Urinary bladder (tissue), 4 donors: Measurements from ENCODE around the gene PTPRN2. TPM values are rescaled to one million over a fixed set of nuclear protein-coding genes. Genes with fewer than 3 reads are reported as not detected.

ENCODE experiments used
- DNase-seq: peaks from one replicate; pipeline ENCODE4 v3.0.0-alpha.2; 2015; ENCODE audit errors: extremely low spot score
- H3K27ac ChIP-seq: one replicate; pipeline ENCODE4 v1.5.1; 2013; ENCODE audit warnings: low read depth, mild to moderate bottlenecking, moderate library complexity
- H3K36me3 ChIP-seq: one replicate; pipeline ENCODE4 v1.6.1; 2013; ENCODE audit warnings: mild to moderate bottlenecking, moderate library complexity; ENCODE audit not compliant: insufficient read depth
- H3K4me1 ChIP-seq: one replicate; pipeline ENCODE4 v1.6.1; 2013; ENCODE audit warnings: mild to moderate bottlenecking, moderate library complexity; ENCODE audit not compliant: insufficient read depth
- H3K4me3 ChIP-seq: one replicate; pipeline ENCODE4 v1.5.1; 2013; ENCODE audit warnings: low read depth, low read length
- WGBS: extraction: QIAGEN DNeasy Blood & Tissue Kit; methylation state at CpG from one replicate; pipeline ENCODE4 v1.1.7; 2013; 5-methylcytosine and 5-hydroxymethylcytosine counted together
- polyA plus RNA-seq: library from polyadenylated mRNA; stranded (reverse); fragments of 200-250 nt; gene quantifications from one replicate; pipeline ENCODE4 v1.2.3, GENCODE V29; 2013
- total RNA-seq: library from RNA; depleted of rRNA; stranded (reverse); fragments of >200 nt; gene quantifications from one replicate; pipeline ENCODE4 v1.2.3, GENCODE V29; 2014
- donor health status: healthy with polysubstance abuse.
- donor health status: healthy.

The PTPRN2 gene
- total and polyA plus RNA-seq, 2 donors, result 2.8 to 4.4 TPM

DNA sequence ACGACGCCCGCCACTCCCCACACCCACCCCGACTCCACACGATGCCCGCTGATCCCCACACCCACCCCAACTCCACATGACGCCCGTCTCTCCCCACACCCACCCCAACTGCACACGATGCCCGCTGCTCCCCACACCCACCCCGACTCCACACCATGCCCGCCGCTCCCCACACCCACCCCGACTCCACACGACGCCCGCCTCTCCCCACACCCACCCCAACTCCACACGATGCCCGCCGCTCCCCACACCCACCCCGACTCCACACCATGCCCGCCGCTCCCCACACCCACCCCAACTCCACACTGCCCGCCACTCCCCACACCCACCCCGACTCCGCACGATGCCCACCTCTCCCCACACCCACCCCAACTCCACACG, 933.8 kb downstream of the PTPRN2 start:
- no peak for DNase-seq
- no peaks in the 10 kb centered on the region for H3K36me3 ChIP-seq
- H3K27ac ChIP-seq, result no peak overlapping the region
- no peak overlapping the region for H3K4me3 ChIP-seq
- WGBS, result 91% methylated on average over 22 of the region's 28 CpGs
- no peaks in the 10 kb centered on the region for H3K4me1 ChIP-seq

DNA sequence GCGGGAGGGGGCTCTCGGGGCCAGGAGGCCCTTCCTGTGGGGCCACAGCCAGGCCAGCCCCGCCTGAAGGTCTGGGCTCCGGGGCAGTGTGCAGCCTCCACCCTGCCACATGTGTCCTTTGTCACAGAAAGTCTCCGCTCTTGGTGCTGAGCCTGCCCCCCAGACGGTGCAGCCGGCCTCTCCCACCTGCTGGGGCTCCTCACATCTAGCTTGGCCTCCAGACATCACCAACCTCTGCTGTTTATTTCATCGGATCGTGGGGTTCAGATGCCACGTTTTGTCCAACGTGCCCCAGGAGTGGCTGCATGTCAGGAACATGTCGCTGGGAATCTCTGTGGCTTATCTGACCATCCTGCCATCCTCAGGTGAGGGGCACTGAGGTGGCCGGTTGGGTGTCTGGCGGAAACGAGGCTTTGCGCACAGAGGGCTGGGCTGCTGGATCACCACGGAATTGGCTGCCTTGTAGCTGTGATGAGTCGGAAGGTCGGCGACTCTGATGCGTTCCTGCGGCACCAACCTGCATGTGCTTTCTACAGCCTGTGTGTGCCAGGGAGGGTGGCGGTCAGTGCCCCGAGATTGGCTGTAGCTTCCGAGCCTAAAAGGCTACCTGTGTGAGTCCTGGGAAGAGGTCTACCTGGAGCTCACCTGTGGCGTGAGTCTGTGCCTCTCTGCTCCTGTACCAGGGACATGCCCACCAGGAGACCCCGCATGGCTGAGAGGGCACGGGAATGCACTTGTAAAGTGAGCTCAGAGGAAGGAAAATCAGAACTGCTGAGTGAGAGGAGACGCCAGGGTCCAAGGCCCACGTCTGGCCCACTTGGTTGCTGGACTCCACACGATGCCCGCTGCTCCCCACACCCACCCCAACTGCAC, 934.4 kb downstream of the PTPRN2 start:
- 85% methylated on average over 32 of the region's 32 CpGs for WGBS
- no peak for DNase-seq
- H3K4me1 ChIP-seq, result no peaks in the 10 kb centered on the region
- no peaks in the 10 kb centered on the region for H3K36me3 ChIP-seq
- H3K27ac ChIP-seq, result no peak overlapping the region
- H3K4me3 ChIP-seq, result no peak overlapping the region

DNA sequence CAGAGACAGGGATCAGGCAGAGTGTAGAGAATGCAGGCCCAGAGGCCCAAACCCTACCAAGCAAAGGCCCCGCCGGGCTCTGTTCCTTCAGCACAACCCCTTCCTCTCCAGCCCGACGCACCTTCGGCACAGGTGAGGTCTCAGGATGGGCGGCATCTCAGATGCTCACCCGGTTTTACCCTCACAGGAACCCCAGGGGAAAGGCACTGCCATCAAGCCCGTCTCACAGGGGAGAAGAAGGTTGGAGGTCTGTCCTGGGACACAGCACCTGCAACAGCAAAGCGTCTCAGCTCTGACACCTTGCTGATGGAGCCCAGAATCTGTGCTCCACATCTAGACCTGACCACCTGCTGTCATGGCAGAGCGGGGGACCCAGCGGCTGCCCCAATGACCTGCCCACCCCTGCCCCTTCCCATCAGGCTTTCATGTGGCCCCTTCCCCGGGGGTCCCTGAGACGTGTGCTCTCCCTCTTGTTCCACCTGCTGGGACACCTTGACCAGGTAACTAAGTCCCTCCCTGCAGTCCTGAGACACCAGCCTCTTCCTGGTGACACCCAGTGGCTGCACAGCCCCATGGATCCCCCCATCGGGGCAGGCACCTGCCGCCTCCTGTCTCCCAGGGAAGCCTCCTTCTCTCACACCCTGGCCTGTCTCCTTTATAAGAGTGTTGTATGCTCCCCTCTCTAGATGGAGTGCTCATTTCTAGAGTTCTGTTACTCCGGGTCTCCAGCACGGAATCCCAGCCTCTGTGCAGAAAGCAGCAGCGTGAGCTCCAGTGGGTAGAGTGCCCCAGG, 935.3 kb downstream of the PTPRN2 start:
- no peak overlapping the region for H3K27ac ChIP-seq
- WGBS, result 88% methylated on average over 18 of the region's 18 CpGs
- no peak for DNase-seq
- no peaks in the 10 kb centered on the region for H3K4me1 ChIP-seq
- H3K36me3 ChIP-seq, result no peaks in the 10 kb centered on the region
- no peak overlapping the region for H3K4me3 ChIP-seq

DNA sequence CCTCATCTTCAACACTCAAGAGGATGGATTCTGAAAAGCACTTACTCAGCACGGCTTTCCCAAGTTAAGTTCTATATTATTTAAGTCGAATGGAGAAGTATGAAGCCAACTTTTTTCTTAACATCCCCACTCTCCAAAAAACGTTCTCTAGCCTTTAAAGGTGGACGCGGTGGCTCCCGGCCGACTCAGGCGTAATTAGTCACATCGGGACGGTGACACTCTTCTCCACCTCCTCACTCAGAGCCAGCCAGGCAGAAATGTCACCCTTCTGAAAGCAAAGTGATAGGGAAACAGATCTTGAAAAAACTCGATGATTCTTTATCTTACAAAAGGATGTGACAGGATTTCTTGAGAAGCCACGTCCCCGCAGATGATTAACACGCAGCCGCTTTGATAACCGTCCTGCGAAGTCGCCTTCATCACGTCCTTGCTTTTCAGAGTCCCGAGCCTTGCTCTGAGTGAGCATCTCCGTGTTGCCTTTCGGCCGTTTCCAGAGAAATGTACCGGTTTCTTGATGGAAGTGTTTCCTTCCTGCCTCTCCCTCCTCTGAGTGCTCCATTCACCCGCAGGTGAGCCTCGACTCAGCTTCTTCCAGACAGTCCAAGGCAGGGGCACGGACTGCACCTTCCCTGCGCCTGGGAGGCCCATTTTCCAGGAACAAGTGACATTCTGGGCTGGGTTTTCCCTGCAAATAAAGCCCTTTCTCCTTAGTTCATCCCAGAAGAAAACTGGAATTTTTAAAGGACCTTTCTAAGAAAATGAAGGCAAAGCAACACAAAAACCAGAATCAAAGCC, 936.1 kb downstream of the PTPRN2 start:
- Histone ChIP-seq H3K4me1 (no peaks in the 10 kb centered on the region), H3K4me3 (no peak overlapping the region), H3K36me3 (no peaks in the 10 kb centered on the region), H3K27ac (no peak overlapping the region)
- DNase-seq, result no peak
- WGBS, result 80% methylated on average over 28 of the region's 28 CpGs

DNA sequence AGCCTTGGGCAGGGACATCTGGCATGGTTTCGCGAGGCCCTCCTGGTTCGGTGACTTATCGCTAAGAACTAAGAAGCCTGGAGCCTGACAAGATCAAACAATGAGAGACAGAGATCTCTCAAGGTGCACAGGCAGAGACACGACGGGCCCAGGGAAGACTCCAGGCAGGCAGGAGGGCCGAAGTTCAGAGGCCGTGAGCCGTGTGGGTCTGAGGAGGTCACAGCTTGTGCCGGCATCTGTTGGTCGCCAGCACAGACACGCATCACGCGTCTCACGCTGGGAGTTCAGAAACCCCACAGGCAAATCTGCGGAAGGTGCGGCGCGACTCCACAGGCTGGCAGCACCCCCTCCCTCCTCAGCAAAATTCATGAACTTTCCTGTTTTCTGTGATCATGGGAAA, 936.8 kb downstream of the PTPRN2 start:
- Histone ChIP-seq H3K4me3 (no peak overlapping the region), H3K27ac (no peak overlapping the region), H3K4me1 (no peaks in the 10 kb centered on the region), H3K36me3 (no peaks in the 10 kb centered on the region)
- no peak for DNase-seq
- WGBS, result 94% methylated on average over 19 of the region's 19 CpGs

DNA sequence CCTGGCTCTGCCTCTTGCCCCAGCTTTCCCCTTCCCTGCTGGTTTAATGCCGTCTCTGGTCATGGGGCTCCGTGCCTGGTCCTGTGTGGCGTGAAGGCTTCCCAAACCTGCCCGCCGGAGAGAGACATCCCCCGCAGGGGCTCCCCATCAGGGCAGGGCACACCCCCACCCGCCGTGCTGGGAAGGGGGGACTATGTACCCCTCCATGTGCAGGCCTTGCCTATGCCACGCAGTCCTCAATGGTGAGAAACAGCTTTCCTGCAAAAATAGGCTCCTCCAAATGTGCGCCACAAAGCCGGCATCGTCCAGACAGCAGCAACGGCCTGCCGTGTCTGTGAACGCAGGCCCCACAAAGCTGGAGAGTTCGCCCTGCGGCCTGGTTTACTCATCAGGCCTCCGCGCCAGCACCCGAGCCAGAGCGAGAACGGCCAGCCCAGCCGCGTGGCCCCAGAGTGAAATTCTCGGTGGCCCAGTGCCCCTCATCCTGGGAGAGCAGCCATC, 937.4 kb downstream of the PTPRN2 start:
- Histone ChIP-seq H3K4me1 (no peaks in the 10 kb centered on the region), H3K4me3 (no peak overlapping the region), H3K36me3 (no peaks in the 10 kb centered on the region), H3K27ac (no peak overlapping the region)
- 91% methylated on average over 25 of the region's 25 CpGs for WGBS
- no peak for DNase-seq

DNA sequence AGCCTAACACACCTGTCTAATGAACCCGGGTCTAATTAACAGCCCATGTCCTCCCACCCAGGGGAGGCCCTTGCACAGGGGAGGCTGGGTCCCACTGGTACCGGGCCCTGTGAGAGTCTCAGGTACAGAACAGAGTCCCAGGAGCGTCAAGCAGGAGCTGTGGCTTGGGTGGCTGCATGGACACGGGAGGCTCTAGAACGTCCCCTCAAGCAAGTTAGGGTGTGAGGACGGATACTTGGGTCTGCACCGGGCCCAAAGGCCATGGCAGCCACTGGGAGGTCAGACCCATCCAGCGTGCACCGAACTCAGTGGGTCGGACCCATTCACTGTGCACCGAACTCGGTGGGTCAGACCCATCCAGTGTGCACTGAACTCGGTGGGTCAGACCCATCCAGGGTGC, 941.1 kb downstream of the PTPRN2 start:
- 97% methylated on average over 13 of the region's 13 CpGs for WGBS
- no peak overlapping the region for H3K27ac ChIP-seq
- no peaks in the 10 kb centered on the region for H3K4me1 ChIP-seq
- no peaks in the 10 kb centered on the region for H3K36me3 ChIP-seq
- H3K4me3 ChIP-seq, result no peak overlapping the region
- DNase-seq, result no peak

DNA sequence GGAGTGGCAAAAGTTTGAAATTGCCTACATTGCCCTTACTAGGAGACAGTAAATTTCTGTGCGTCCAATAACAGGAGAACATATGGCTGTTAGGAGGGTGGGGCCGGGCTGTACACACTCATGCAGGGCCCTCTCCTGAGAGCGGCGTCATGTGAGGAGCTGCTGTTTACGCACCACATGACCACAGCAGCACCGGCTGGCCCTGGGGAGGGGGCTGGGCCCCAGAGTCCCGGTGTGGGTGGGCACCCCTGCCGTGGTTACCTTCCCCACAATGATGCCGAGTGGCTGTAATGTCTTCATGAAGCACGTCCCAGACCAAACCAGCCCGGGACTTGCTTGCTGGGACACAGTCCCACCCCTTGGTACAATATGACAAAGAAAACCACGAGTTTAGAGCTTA, 942.1 kb downstream of the PTPRN2 start:
- no peak overlapping the region for H3K4me3 ChIP-seq
- no peaks in the 10 kb centered on the region for H3K36me3 ChIP-seq
- no peaks in the 10 kb centered on the region for H3K4me1 ChIP-seq
- 82% methylated on average over 12 of the region's 12 CpGs for WGBS
- no peak overlapping the region for H3K27ac ChIP-seq
- no peak for DNase-seq

DNA sequence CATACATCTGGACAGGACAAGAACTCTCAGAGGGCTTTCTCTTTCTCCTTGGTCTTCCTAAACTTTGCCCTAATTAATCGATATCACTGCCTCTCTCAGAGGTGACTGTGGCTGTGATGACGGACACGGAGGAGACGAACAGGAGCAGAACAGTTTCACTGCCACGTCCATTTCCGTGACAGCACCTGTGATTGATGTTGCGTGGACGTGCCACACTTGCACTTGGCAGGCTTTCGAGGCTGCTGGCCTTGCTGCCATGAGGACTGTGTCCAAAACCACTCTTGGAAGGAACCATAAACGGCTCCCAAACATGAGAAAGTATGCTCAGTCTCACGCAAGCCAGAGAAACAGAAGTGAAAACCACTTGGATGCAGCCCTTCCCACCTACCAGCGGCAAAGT, 942.7 kb downstream of the PTPRN2 start:
- Histone ChIP-seq H3K4me3 (no peak overlapping the region), H3K36me3 (no peaks in the 10 kb centered on the region), H3K27ac (no peak overlapping the region), H3K4me1 (no peaks in the 10 kb centered on the region)
- 87% methylated on average over 12 of the region's 12 CpGs for WGBS
- no peak for DNase-seq

DNA sequence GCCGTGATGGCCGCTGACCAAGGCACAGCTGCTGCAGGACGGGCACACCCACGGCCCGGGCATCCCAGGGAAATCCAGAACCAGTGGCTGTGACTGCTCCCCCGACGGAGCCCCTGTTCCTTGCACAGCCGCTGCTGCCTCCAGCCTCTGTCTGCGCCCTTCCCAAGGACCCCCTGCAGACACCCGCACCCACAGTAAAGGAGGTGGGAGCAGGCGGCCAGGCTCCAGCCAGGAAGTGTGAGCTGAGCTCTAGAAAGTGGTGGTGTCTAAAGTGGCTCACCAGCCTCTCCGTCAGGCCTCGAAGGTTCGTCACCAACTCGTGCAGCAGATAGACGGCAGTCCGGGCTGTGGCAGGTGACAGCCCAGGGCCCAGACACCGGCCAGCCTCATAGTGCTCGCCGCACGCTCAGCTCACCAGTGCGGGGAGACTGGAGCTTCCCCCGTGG, 944.1 kb downstream of the PTPRN2 start:
- WGBS, result 91% methylated on average over 23 of the region's 23 CpGs
- no peaks in the 10 kb centered on the region for H3K36me3 ChIP-seq
- no peaks in the 10 kb centered on the region for H3K4me1 ChIP-seq
- DNase-seq, result no peak
- no peak overlapping the region for H3K4me3 ChIP-seq
- no peak overlapping the region for H3K27ac ChIP-seq

DNA sequence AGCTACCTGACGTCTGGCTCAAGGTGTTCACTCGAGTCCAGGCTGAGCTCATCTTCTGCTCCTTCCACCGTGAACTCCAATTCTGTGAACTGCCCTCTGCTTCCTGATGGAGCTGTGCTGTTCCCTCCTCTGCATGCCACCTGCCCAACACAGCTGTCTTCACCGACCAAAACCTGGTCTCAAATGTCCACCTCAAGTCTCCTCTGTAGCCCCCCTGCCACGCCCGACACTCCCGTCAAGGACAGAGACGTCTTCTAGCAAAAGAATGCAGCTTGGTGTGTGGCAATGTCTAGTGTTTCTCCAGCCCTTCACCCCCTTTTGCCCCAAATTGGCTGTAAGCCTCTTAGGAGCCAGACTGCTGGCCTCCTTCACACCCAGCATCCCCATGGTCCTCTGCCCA, 945.8 kb downstream of the PTPRN2 start:
- Histone ChIP-seq H3K27ac (no peak overlapping the region), H3K36me3 (no peaks in the 10 kb centered on the region), H3K4me3 (no peak overlapping the region), H3K4me1 (no peaks in the 10 kb centered on the region)
- WGBS, result 77% methylated on average over 8 of the region's 8 CpGs
- DNase-seq, result no peak

DNA sequence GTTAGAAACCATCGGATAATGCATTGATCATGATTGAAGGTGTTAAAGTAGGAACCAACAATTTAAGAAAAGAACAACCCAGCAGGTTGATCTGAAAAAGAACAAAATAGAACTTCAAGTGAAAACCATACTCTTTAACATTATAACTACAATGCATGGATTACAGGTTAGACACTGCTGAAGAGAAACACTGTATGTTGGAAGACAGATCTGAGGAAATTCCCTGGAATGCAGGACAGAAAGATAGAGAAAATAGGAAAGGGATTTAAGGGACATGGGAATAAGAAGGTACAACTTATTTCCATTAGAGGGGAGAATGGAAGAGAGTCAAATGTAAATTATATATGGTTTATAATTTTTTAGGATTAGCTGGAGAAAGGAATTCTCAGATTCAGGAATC, 947.5 kb downstream of the PTPRN2 start:
- no peak for DNase-seq
- H3K4me3 ChIP-seq, result no peak overlapping the region
- no peak overlapping the region for H3K27ac ChIP-seq
- H3K4me1 ChIP-seq, result no peaks in the 10 kb centered on the region
- 97% methylated on average over 1 of the region's 1 CpG for WGBS
- H3K36me3 ChIP-seq, result no peaks in the 10 kb centered on the region

DNA sequence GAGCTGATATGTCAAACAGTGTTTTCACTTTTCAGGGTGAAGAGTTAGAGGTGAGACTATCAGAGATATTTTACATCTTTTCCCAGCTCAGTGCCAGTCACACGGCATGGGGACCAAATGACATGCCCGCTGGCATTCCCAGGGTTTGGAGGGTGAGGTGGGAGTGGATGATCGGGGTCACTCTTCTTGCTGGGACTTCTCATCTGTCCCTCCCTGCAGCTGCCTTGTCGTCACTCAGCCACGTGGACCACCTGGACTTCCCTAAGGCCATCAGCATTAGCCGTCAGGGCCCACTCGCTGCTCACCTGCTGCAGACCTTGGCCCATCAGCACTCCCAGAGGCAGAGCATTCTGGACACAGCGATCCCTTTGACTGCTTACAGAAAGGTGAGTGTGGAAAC, 949.1 kb downstream of the PTPRN2 start:
- Histone ChIP-seq H3K4me1 (no peaks in the 10 kb centered on the region), H3K4me3 (no peak overlapping the region), H3K36me3 (no peaks in the 10 kb centered on the region), H3K27ac (no peak overlapping the region)
- DNase-seq, result no peak
- WGBS, result 91% methylated on average over 8 of the region's 8 CpGs
